ENCODE data around the gene TEX264.

DNA sequence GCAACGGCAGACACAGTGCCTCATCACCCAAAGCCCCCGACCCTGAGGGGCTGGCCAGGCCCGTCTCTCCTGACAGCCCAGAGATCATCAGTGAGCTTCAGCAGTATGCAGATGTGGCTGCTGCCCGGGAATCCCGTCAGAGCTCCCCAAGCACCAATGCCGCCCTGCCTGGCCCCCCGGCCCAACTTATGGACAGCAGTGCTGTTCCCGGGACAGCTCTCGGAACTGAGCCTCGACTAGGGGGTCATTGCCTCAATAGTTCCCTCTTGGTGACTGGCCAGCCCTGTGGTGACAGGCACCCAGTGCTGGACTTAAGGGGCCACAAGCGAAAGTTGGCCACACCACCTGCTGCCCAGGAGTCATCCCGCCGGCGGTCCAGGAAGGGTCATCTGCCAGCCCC lies 8.6 kb upstream of the TEX264 start:
- TF ChIP-seq, protein P1, sequence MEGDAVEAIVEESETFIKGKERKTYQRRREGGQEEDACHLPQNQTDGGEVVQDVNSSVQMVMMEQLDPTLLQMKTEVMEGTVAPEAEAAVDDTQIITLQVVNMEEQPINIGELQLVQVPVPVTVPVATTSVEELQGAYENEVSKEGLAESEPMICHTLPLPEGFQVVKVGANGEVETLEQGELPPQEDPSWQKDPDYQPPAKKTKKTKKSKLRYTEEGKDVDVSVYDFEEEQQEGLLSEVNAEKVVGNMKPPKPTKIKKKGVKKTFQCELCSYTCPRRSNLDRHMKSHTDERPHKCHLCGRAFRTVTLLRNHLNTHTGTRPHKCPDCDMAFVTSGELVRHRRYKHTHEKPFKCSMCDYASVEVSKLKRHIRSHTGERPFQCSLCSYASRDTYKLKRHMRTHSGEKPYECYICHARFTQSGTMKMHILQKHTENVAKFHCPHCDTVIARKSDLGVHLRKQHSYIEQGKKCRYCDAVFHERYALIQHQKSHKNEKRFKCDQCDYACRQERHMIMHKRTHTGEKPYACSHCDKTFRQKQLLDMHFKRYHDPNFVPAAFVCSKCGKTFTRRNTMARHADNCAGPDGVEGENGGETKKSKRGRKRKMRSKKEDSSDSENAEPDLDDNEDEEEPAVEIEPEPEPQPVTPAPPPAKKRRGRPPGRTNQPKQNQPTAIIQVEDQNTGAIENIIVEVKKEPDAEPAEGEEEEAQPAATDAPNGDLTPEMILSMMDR (conservative IDR thresholded peaks at IDR 0.05; ENCODE audit: low read length): no peak
- TF ChIP-seq EZH2phosphoT487 (IDR thresholded peaks at IDR 0.05; ENCODE audit: borderline replicate concordance, low read depth, low read length): no peak
